GM19395 (cell line): Measurements from ENCODE around the gene CRABP1.
"Not testable (repeated sequence)": the region's sequence is repeated elsewhere in the genome, so short reads cannot be mapped to it uniquely, and the experiment has no call there.

ENCODE experiments used
- ATAC-seq: cut with Tn5 transposase; IDR thresholded peaks from one replicate; pipeline ENCODE4 v1.9.1; 2021; ENCODE audit warnings: mild to moderate bottlenecking, moderate library complexity; ENCODE audit not compliant: unreplicated experiment

CRABP1 gene

GRCh38 chr15:78369161-78369560, 29.0 kb downstream of the CRABP1 start:
- no peak for ATAC-seq

DNA sequence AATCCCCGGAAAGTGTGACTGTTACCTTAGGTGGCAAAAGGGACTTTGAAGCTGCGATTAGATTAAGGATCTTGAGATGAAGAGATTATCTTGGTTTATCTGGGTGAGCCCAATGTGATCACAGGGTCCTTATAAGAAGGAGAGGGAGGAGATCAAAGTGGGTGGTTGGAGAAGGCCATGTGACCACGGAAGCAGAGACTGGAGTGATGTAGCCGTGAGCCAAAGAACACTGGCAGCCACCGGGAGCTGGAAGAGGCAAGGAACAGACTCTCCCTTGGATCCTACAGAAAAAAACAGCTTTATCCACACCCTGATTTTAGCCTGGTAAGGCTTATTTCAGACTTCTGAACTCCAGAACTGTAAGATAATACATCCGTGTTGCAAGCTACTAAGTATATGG, 29.9 kb downstream of the CRABP1 start:
- no peak for ATAC-seq

GRCh38 chr15:78372880-78373279, 32.7 kb downstream of the CRABP1 start:
- ATAC-seq = no peak

DNA sequence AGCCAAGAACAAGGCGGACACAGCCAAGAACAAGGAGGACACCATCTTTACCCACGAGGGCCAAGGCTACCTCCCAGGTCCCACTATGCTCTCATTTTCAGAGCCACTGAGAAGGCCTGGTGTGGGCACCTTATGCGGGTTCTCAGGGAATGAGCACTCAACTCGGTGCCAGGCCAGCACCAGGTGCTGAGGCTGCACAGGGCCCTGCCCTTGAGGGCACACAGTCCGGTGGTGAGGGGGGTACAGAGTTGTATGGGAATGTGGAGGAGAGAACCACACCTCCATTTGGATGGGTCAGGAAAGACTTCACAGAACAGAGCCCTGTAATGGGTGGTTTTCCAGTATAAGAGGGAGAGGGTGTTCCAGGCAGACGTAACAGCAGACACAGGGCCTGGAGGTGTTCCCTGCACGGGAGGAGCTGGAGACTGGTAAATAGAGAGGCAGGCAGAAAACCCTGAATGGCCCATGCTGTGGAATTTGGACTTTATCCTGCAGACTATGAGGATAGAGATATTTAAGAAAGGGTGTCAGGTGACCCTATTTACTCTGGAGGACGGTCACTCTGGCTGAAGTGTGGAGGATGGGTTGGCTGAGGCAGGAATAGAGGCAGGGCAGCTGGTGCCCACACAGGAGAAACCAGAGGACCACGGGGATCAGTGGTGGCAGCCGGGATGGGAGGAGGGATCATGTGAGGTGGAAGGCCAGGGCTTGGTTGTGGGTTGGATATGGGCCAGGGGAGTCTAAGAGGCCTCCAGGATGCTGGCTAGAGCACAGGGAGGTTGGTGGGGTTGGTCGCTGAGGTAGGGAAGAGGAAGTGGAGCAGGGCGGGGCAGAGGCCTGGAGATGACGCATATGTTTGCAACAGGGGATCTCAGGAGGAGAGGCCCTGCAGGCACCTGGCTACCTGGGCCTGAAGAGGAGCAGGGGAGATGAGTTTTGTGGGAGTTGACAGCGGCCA, 34.6 kb downstream of the CRABP1 start:
- no peak for ATAC-seq

GRCh38 chr15:78380143-78380542, 40.0 kb downstream of the CRABP1 start:
- not testable (repeated sequence) for ATAC-seq

- no peak for ATAC-seq
Measured at GRCh38 chr15:78382114-78382880, 42.1 kb downstream of the CRABP1 start.

DNA sequence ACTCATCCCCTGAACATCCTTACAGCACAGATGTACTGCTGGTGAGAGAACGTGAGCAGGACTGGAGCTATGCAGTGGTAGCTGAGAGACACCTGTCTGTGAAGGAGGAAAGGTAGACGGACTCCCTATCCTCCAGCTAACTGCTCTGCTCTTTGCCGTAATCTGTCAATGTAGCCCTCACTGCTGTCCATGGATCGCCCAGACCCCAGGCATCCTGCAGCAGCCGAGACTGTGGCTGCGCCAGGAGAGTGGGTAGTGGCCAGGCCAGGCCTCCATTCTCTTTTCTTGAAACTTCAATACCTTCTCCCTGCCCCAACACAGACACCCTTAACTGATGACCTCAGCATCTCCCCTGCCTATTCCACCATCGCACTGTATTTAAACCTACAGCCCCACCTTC, 44.5 kb downstream of the CRABP1 start:
- ATAC-seq = no peak

DNA sequence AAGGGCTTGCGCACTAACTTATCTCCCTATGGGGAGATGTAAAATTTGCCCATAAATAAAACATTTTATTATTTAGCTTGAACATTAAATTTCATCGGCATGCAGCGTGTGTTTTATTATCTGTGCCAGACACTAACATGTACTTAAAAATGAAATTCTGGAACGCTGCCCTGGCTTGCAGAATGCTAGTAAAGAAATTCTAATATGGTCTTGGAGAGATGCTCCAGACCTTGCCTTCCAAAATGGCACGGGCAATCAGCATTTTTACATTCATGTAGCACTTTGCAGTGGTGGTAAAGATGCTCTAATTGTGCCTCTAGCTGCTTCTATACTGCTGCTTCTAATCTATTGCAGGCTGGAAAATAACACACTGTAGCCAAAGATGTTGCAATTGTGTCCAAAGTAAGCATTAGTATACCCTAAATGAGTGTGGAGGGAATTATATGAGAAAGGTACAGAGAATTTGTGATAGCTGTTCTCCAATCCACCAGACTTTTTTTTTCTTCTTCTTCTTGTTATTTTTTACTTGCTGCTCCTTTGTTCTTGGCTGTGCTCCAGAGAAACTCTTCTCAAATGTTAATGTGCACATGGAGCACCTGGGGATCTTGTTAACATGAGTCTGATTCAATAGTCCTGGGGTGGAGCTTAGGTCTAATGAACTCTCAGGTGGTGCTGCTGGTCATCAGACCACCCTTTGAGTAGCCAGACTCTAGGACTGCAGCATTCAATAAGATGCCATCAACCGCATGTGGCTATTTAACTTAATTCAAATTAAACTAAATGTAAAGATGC, 47.3 kb downstream of the CRABP1 start:
- no peak for ATAC-seq

GRCh38 chr15:78388865-78389264, 48.7 kb downstream of the CRABP1 start:
- ATAC-seq = no peak

DNA sequence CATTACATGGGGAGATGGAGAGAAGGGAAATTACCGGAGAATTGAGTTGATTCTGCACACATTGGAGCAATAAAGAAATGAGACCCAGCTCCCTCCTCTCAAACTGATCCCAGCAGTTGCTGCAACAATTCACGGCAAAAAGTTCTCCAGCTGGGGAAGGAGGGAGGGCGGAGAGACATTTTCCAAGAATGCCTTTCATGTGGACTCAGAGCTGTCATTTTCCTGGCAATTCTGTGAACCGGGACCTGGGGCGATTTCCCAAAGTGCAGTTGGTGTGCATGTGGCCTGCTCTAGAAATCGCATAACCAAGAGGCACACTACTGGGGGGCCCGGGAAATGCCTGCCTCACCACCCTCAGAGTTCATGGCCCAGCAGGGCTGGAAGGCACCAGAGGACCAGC, 49.2 kb downstream of the CRABP1 start:
- ATAC-seq = no peak

DNA sequence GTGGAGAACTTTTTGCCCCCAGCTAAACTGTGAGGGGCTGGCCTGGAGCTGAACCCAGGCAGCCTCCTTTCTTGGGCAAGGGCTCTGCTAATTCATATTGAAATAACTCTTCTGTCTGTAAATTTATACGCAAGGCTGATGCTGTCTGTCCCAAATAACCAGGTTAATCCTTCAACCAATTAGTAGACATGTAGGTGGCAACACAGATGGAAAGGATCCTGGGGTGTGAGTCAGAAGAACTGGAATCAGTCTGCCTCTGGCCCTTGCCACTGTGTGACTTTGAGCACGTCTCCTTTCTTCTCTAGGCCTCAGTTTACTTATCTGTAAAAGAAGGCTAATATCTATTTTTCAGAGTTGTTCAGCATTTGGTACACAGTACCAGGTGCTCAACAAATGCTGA, 49.6 kb downstream of the CRABP1 start:
- ATAC-seq = no peak

DNA sequence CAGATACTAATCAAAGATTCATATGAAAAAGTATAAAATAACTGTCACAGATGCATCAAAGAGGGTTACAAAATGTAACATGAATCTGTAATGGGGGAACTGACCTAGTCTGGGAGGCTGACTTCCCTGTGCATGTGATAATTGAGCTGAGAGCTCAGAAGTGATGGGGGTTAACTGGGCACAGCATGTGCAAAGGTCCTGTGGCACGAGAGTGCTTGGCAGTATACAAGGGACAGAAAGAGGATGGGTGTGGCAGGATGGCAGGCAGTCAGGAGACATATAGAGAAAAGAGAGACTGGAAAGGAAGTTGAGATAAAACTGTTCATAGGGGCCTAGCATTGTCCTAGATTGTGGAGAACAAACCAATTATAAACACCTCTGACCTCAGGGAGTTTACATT, 50.1 kb downstream of the CRABP1 start:
- no peak for ATAC-seq

GRCh38 chr15:78390826-78391225, 50.7 kb downstream of the CRABP1 start:
- ATAC-seq = no peak

GRCh38 chr15:78391781-78392180, 51.6 kb downstream of the CRABP1 start:
- ATAC-seq = no peak

- ATAC-seq = no peak
Measured at GRCh38 chr15:78392430-78392829, 52.3 kb downstream of the CRABP1 start.

DNA sequence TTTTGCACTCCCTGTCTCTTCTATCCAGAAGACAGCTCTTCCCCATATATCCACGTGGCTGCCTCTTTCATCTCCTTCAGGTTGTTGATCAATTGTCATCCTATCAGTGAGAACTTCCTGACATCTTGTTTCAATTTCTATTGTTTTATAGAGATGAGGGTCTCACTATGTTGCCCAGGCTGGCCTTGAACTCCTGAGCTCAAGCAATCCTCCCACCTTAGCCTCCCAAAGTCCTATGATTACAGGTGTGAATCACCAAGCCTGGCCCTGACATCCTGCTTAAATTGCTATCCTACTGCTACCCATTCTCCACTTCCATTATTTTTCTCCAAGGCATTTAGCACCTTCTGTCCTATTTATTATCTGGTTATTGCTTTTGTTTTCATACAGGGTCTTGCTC, 53.0 kb downstream of the CRABP1 start:
- ATAC-seq = no peak

DNA sequence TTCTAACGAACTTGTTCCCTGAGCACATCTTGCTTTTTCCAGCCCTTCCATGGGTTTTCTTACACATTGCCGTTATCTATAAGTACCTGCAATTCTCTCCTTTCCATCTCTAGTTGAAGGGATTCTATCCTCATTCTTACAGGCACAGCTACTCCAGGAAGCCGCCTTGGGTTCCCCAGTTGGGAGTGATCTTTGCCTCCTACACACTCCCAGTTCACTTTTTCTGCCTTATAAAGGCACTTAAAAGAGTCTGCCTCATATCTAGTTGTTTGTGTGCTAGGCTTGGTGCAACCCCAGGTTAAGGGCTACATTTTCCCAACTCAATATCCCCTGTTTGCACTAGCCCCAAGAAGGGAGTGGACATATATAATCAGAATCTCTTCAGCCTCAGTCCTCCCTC, 53.9 kb downstream of the CRABP1 start:
- no peak for ATAC-seq

- no peak for ATAC-seq
Measured at GRCh38 chr15:78394981-78395616, 54.9 kb downstream of the CRABP1 start.

DNA sequence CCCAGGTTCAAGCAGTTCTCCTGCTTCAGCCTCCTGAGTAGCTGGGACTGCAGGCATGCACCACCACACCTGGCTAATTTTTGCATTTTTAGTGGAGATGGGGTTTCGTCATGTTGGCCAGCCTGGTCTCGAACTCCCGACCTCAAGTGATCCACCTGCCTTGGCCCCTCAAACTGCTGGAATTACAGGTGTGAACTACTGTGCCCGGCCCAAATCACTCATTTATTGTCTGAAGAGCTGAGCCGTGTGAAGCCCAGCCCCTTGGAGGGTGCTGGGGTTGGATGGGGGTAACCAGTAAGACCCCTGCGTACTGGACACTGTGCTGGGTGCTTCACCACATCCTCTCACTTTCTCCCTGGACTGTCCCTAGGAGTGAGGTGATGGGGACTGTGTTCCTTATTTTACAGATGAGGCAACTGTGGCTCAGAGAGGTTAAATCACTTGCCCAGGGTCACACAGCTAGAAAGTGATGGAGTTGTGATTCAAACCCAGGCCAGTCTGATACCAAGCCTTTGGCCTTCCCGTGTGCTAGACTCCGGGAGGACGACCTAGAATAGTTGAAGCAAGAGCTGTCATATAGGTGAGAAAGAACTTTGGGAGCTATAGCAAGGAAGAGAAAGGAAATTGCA, 56.1 kb downstream of the CRABP1 start:
- ATAC-seq = no peak

GRCh38 chr15:78396976-78397375, 56.8 kb downstream of the CRABP1 start:
- ATAC-seq = no peak
